ENCODE results near the gene C11orf87. TPM values are rescaled to one million over a fixed set of nuclear protein-coding genes. Genes with fewer than 3 reads are reported as not detected.

Gene C11orf87
- total RNA-seq (2012; rRNA removed) (under 0.01 TPM in 2 replicates), polyA plus RNA-seq (2012; rRNA removed) (0.24 and 0.26 TPM in 2 replicates), Bru-seq, nascent RNA (percentile 51 among the genes with signal in this experiment), BruChase-seq, experiment 1, labeled RNA remaining after a 6-hour chase (percentile 67 among the genes with signal in this experiment), BruChase-seq, experiment 2, labeled RNA remaining after a 2-hour chase (percentile 87 among the genes with signal in this experiment)
- polyA plus RNA-seq (2012; cell fraction: cytosol; rRNA removed): 0.08 and 0.24 TPM in 2 replicates
- polyA plus RNA-seq (2012; cell fraction: nucleus; rRNA removed; ENCODE audit: low replicate concordance): 0.23 and 0.26 TPM in 2 replicates
- long read RNA-seq, full-length matches to known transcripts: 1 of 12 reads
- long read RNA-seq, partial matches to known transcripts: 0 of 12 reads
- long read RNA-seq, other reads (novel, unspliced or antisense): 11 of 12 reads

DNA sequence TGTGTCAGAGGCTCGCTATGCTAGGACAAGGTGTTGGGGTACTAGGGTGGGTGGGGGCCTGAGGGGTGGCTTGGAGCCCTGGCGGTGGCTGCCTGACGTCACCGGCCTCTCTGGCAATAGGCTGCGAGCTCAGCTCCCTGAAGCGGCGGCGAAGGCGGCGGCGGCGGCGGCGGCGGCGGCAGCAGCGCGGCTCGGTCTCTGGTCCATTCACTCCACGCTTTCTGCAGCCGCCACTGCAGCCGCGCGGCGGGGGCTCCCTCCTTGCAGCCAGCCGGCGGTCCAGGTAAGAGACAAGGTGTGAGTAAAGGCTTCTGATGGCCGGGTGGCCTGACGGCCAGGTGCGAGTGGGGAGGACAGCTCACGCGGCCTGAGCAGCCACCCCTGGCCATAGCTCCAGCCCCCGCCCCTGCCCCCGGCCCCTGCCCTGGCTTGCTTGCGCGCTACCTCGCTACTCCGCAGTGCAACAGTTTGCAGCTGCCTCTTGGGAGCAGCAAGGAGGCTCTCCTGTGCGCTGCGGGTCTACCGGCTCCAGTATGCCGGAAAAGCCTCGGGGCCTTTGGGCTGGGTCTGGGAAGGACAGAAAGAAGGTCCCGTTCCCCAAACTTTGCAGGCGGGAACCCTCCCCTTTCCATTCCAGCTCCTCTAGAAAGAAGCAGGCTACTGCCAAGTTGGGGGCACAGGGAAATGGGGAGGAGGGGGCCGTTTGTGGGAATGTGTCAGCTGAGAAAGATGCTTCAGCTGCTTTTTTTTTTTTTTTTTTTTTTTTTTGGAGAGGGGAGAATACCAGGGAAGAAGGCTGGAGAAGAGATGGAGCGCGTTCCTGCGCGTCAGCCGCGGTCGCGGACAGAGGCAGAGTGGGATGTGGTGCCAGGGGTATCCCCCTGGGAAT lies at the start of gene C11orf87:
Gene C11orf87 (plus strand): TSS at position 210 of the 889 bp plus-strand sequence. CDS start 1,444 bp downstream, outside the sequence.
- H3K56ac ChIP-seq (ENCODE audit: extremely low read depth, insufficient read depth, low read length): no peak within 1 kb of the TSS
- H2BK5ac ChIP-seq (ENCODE audit: low read depth, low read length, poor library complexity, severe bottlenecking): no peak within 1 kb of the TSS
- H3K9ac ChIP-seq (ENCODE audit: low read depth, low read length): no peak within 1 kb of the TSS; the same call in 1 of the 2 replicates
- H3K36me3 ChIP-seq (ENCODE audit: control insufficient read depth, insufficient read depth, low read length): no peaks in the 10 kb centered on the region
- H3K4me3 ChIP-seq (ENCODE audit: insufficient read depth, low read depth, low read length): peak within 1 kb of the TSS; percentile 40
- no peak within 1 kb of the TSS for H2BK15ac ChIP-seq (ENCODE audit: low read depth, low read length)
- H3K27ac ChIP-seq (ENCODE audit: insufficient read depth, low read length): no peak within 1 kb of the TSS
- no peak within 1 kb of the TSS for H4K91ac ChIP-seq (ENCODE audit: insufficient read depth, low read depth, low read length)
- no peak within 1 kb of the TSS for H3K14ac ChIP-seq (replicated peaks; ENCODE audit: low read depth, low read length)
- CTCF ChIA-PET: no interaction called here
- in situ Hi-C loops (cut with MboI; ENCODE audit: low sequenced_read_pairs): no loop called here
- peak within 1 kb of the TSS; percentile 84 for H3K4me2 ChIP-seq (ENCODE audit: low read depth, low read length)
- POLR2A ChIA-PET (ENCODE audit: unreplicated experiment): no interaction called here
- intact Hi-C loops (cut with micrococcal nuclease): loop anchor here (5.0 to 10.0 kb wide), 2 partner anchors 547 to 725 kb away; no protein-coding TSS in a partner anchor
- H3K18ac ChIP-seq (ENCODE audit: low read depth, low read length): no peak within 1 kb of the TSS
- H2AK5ac ChIP-seq (ENCODE audit: low read depth, low read length): no peak within 1 kb of the TSS
- H4K5ac ChIP-seq (ENCODE audit: low read depth, low read length): no peak within 1 kb of the TSS
- no peak for DNase-seq
- H2BK120ac ChIP-seq (ENCODE audit: low read depth, low read length): peak within 1 kb of the TSS; percentile 38; the same call in 1 of the 2 replicates
- no peak within 1 kb of the TSS; the same call in 1 of the 2 replicates for H3K4ac ChIP-seq (ENCODE audit: low read depth, low read length)
- peak; percentile 47 for ATAC-seq (ENCODE audit: low read depth)
- TF ChIP-seq RAD21 (IDR thresholded peaks at IDR 0.05; ENCODE audit: low read length): no peak
- no peak for TF ChIP-seq RFX5 (IDR thresholded peaks at IDR 0.05; ENCODE audit: low read depth, low read length)
- no peak for TF ChIP-seq FOS (IDR thresholded peaks at IDR 0.05; ENCODE audit: low read depth, low read length)
- no peak for TF ChIP-seq ELK1 (IDR thresholded peaks at IDR 0.05; ENCODE audit: borderline replicate concordance, low read depth, low read length)
- H2AFZ ChIP-seq (replicated peaks; ENCODE audit: low read length, poor library complexity): peak within 1 kb of the TSS; percentile 76
- WGBS, 2 experiments (ENCODE audit: extremely low coverage in 2 of 2, insufficient read length in 1 of 2): 10% methylated on average over 9 of the region's 54 CpGs; no CpG with 5 or more reads in 1 of the 2 experiments
- H2AK9ac ChIP-seq (replicated peaks; ENCODE audit: low read depth, low read length, poor library complexity): no peak within 1 kb of the TSS
- H4K20me1 ChIP-seq (ENCODE audit: insufficient read depth, low read length): no peaks in the 10 kb centered on the region
- H2BK20ac ChIP-seq (ENCODE audit: low read depth, low read length): no peak within 1 kb of the TSS
- no peak within 1 kb of the TSS for H4K8ac ChIP-seq (ENCODE audit: low read depth in 2 of 2, low read length in 2 of 2)
- dilution Hi-C loops (cut with HindIII; ENCODE audit: low sequenced_read_pairs, unreplicated experiment): no loop called here
- no peaks in the 10 kb centered on the region for H3K9me1 ChIP-seq (ENCODE audit: insufficient read depth, low read length)
- H3K23ac ChIP-seq (ENCODE audit: low read depth, low read length): no peak within 1 kb of the TSS
- no TSS peak for BruUV-seq (replicated peaks)
- H3K4me1 ChIP-seq (ENCODE audit: control insufficient read depth, insufficient read depth, low read length): peaks cover 4% of the 10 kb centered on the region
- H3K27me3 ChIP-seq (ENCODE audit: control insufficient read depth, insufficient read depth, low read length): peaks cover 11% of the 10 kb centered on the region; the same call in 1 of the 2 replicates
- no peaks in the 10 kb centered on the region for H3K79me1 ChIP-seq (ENCODE audit: low read depth in 1 of 2, low read length in 2 of 2)
- no peaks in the 10 kb centered on the region for H3K9me3 ChIP-seq (ENCODE audit: control insufficient read depth, insufficient read depth, low read length)

Measured in IMR-90 (cell line).